HG03457 (cell line): ENCODE data around the gene RTL9.
"Not testable (repeated sequence)": the region's sequence is repeated elsewhere in the genome, so short reads cannot be mapped to it uniquely, and the experiment has no call there.

Source experiments
- ATAC-seq: cut with Tn5 transposase; IDR thresholded peaks from one replicate; pipeline ENCODE4 v1.9.1; 2021; ENCODE audit warnings: moderate number of reproducible peaks; ENCODE audit not compliant: unreplicated experiment

RTL9 gene

GRCh38 chrX:110403441-110404238 lies 45.0 kb downstream of the RTL9 start:
- no peak for ATAC-seq

- ATAC-seq: no peak
These were observed 45.7 kb downstream of the RTL9 start for GRCh38 chrX:110404376-110404775.

- ATAC-seq: not testable (repeated sequence)
These were observed 47.6 kb downstream of the RTL9 start for GRCh38 chrX:110406250-110406649.

GRCh38 chrX:110406822-110407221 lies 48.2 kb downstream of the RTL9 start:
- no peak for ATAC-seq

DNA sequence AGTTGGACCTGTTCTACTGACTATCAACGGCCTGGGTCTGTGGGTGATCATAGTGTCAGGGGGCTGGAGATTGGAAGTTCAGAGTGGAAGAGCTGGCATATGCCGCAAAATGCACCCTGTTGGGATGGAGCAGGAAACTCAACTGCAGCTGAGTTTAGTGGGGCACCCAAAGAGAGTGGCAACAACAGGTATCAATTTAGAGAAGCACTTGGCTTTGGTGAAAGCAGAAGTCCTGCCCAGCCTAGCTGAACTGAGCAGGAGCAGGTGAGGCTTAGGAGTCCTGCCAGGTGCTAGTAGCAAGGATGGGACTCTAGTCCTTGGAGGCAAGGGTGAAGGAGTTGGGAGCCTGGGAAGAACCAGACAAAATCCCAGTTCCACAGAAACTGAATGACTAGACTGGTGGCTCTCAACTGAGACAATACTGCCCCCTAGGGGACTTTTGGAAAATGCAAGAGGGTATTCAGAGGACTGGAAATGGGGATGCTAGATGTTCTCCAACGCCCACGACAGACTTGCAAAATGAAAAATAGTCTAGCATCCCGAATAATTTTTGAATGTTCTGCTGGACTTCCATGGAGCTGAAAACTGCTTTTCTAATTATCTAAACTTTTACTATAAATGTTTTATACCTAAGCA lies 49.4 kb downstream of the RTL9 start:
- ATAC-seq: no peak
